ENCODE measurements around the gene CHD1.

CHD1 gene

GRCh38 chr5:98846520-98846919, 82.3 kb downstream of the CHD1 start:
- no peaks in the 10 kb centered on the region for H3K4me1 ChIP-seq (ENCODE audit: low read depth, poor library complexity, severe bottlenecking)
- TF ChIP-seq CTCF (conservative IDR thresholded peaks at IDR 0.05; ENCODE audit: low read depth, low read length), result no peak
- H3K27me3 ChIP-seq (ENCODE audit: insufficient read depth, low read depth), result no peaks in the 10 kb centered on the region
- H3K27ac ChIP-seq, result no peak overlapping the region
- no peak overlapping the region for H2AFZ ChIP-seq (ENCODE audit: low read depth)
- no peaks in the 10 kb centered on the region for H4K20me1 ChIP-seq (ENCODE audit: insufficient read depth)
- no peak overlapping the region for H3K4me3 ChIP-seq (IDR thresholded peaks at IDR 0.05; ENCODE audit: insufficient read depth, low read depth, low read length)
- no peaks in the 10 kb centered on the region for H3K36me3 ChIP-seq (ENCODE audit: insufficient read depth)
- H3K9ac ChIP-seq, result no peak overlapping the region
- no peak overlapping the region for H3K4me2 ChIP-seq
- no peaks in the 10 kb centered on the region for H3K79me2 ChIP-seq (ENCODE audit: insufficient read depth, low read depth)

- no peaks in the 10 kb centered on the region for H3K36me3 ChIP-seq (ENCODE audit: insufficient read depth)
- H3K9ac ChIP-seq, result no peak overlapping the region
- no peak overlapping the region for H2AFZ ChIP-seq (ENCODE audit: low read depth)
- TF ChIP-seq CTCF (conservative IDR thresholded peaks at IDR 0.05; ENCODE audit: low read depth, low read length), result no peak
- H3K79me2 ChIP-seq (ENCODE audit: insufficient read depth, low read depth), result no peaks in the 10 kb centered on the region
- H3K4me1 ChIP-seq (ENCODE audit: low read depth, poor library complexity, severe bottlenecking), result no peaks in the 10 kb centered on the region
- no peaks in the 10 kb centered on the region for H4K20me1 ChIP-seq (ENCODE audit: insufficient read depth)
- no peaks in the 10 kb centered on the region for H3K27me3 ChIP-seq (ENCODE audit: insufficient read depth, low read depth)
- H3K27ac ChIP-seq, result no peak overlapping the region
- H3K4me2 ChIP-seq, result no peak overlapping the region
- H3K4me3 ChIP-seq (IDR thresholded peaks at IDR 0.05; ENCODE audit: insufficient read depth, low read depth, low read length), result no peak overlapping the region
Measured at GRCh38 chr5:98845878-98846277, 82.9 kb downstream of the CHD1 start.

- Histone ChIP-seq H3K4me3 (IDR thresholded peaks at IDR 0.05; ENCODE audit: insufficient read depth, low read depth, low read length) (no peak overlapping the region), H4K20me1 (ENCODE audit: insufficient read depth) (no peaks in the 10 kb centered on the region), H3K79me2 (ENCODE audit: insufficient read depth, low read depth) (no peaks in the 10 kb centered on the region), H3K4me2 (no peak overlapping the region), H3K27me3 (ENCODE audit: insufficient read depth, low read depth) (no peaks in the 10 kb centered on the region), H2AFZ (ENCODE audit: low read depth) (no peak overlapping the region), H3K9ac (no peak overlapping the region), H3K4me1 (ENCODE audit: low read depth, poor library complexity, severe bottlenecking) (no peaks in the 10 kb centered on the region), H3K36me3 (ENCODE audit: insufficient read depth) (no peaks in the 10 kb centered on the region), H3K27ac (no peak overlapping the region)
- TF ChIP-seq CTCF (conservative IDR thresholded peaks at IDR 0.05; ENCODE audit: low read depth, low read length), result no peak
Measured at GRCh38 chr5:98844865-98845264, 83.9 kb downstream of the CHD1 start.

GRCh38 chr5:98843481-98843880, 85.3 kb downstream of the CHD1 start:
- TF ChIP-seq CTCF (conservative IDR thresholded peaks at IDR 0.05; ENCODE audit: low read depth, low read length), result no peak
- no peaks in the 10 kb centered on the region for H4K20me1 ChIP-seq (ENCODE audit: insufficient read depth)
- H3K4me3 ChIP-seq (IDR thresholded peaks at IDR 0.05; ENCODE audit: insufficient read depth, low read depth, low read length), result no peak overlapping the region
- H3K27ac ChIP-seq, result no peak overlapping the region
- no peak overlapping the region for H3K9ac ChIP-seq
- H3K36me3 ChIP-seq (ENCODE audit: insufficient read depth), result no peaks in the 10 kb centered on the region
- no peaks in the 10 kb centered on the region for H3K79me2 ChIP-seq (ENCODE audit: insufficient read depth, low read depth)
- no peak overlapping the region for H2AFZ ChIP-seq (ENCODE audit: low read depth)
- no peaks in the 10 kb centered on the region for H3K27me3 ChIP-seq (ENCODE audit: insufficient read depth, low read depth)
- H3K4me1 ChIP-seq (ENCODE audit: low read depth, poor library complexity, severe bottlenecking), result no peaks in the 10 kb centered on the region
- H3K4me2 ChIP-seq, result no peak overlapping the region

- Histone ChIP-seq H2AFZ (ENCODE audit: low read depth) (no peak overlapping the region), H3K36me3 (ENCODE audit: insufficient read depth) (no peaks in the 10 kb centered on the region), H3K4me1 (ENCODE audit: low read depth, poor library complexity, severe bottlenecking) (no peaks in the 10 kb centered on the region), H3K9ac (no peak overlapping the region), H3K27me3 (ENCODE audit: insufficient read depth, low read depth) (no peaks in the 10 kb centered on the region), H3K4me2 (no peak overlapping the region), H3K4me3 (IDR thresholded peaks at IDR 0.05; ENCODE audit: insufficient read depth, low read depth, low read length) (no peak overlapping the region), H3K27ac (no peak overlapping the region), H4K20me1 (ENCODE audit: insufficient read depth) (no peaks in the 10 kb centered on the region), H3K79me2 (ENCODE audit: insufficient read depth, low read depth) (no peaks in the 10 kb centered on the region)
- TF ChIP-seq CTCF (conservative IDR thresholded peaks at IDR 0.05; ENCODE audit: low read depth, low read length), result no peak
Measured at GRCh38 chr5:98840946-98841345, 87.9 kb downstream of the CHD1 start.
